ENCODE data around the gene COX18. TPM values are rescaled to one million over a fixed set of nuclear protein-coding genes. Genes with fewer than 3 reads are reported as not detected.

COX18 gene
- polyA plus RNA-seq, 3 donors: 16.7 to 17.7 (median 16.9) TPM

GRCh38 chr4:73053974-73054480 lies 15.5 kb downstream of the COX18 start:
- DNase-seq (ENCODE audit: low read depth in 3 of 3, low spot score in 2 of 3): no peak

GRCh38 chr4:73053076-73053475 lies 16.4 kb downstream of the COX18 start:
- DNase-seq (ENCODE audit: low read depth in 3 of 3, low spot score in 2 of 3): no peak

DNA sequence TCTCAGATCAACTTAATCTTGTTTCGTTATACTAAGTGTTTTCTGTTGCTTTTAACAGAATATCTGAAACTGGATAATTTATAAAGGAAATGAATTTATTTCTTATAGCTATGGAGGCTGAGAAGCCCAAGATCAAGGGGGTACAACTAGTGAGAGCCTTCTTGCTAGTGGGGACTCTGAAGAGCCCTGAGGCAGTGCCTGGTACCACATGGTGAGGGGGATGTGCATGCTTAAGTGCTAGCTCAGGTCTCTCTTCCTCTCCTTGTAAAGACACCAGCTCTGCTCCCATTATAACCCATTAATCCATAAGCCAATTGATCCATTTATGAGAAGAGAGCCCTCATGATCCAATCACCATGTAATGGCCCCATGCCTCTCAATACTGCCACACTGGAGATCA lies 17.9 kb downstream of the COX18 start:
- DNase-seq (ENCODE audit: low read depth in 3 of 3, low spot score in 2 of 3): no peak

- no peak for DNase-seq (ENCODE audit: low read depth in 3 of 3, low spot score in 2 of 3)
Observed at GRCh38 chr4:73045879-73046278, 23.6 kb downstream of the COX18 start.

DNA sequence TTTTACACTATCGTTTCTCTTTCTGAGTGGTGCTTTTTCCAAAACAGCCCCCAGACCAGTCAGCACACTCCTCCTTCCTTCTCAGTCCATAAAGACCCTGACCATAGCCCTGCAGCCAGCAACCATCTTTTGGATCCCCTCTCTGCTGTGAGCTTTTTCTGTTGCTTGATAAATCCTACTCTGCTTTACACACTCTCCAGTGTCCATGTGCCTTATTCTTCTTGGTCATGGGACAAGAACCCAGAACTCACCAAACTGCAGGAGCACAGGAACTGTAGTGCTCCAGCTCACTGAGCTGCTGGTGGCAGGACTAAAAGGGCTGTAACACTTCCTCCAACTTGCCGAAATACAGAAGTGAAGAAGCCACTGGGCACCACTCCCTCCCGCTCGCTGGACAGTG lies 32.5 kb downstream of the COX18 start:
- no peak for DNase-seq (ENCODE audit: low read depth in 3 of 3, low spot score in 2 of 3)

DNA sequence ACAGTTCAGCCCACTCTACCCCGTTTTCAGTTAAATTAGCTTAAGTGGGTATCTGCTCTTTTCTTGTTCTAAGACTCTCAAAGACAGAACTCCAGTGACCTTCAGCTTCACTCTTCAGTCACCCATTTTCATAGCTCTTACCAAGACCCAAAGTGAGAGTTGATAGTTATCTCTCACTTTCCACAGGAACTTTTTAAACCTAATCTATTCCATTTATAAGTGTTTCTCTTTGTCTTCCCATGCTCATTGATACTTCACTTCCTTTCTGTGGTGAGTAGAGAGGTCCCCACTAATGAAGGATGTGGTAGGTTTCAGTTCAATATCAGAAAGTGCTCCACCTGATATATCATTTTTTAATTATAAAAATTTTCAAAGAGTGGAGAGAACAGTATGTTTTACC lies 33.4 kb downstream of the COX18 start:
- no peak for DNase-seq (ENCODE audit: low read depth in 3 of 3, low spot score in 2 of 3)

- DNase-seq (ENCODE audit: low read depth in 3 of 3, low spot score in 2 of 3): no peak
Observed at GRCh38 chr4:73034896-73035295, 34.6 kb downstream of the COX18 start.

DNA sequence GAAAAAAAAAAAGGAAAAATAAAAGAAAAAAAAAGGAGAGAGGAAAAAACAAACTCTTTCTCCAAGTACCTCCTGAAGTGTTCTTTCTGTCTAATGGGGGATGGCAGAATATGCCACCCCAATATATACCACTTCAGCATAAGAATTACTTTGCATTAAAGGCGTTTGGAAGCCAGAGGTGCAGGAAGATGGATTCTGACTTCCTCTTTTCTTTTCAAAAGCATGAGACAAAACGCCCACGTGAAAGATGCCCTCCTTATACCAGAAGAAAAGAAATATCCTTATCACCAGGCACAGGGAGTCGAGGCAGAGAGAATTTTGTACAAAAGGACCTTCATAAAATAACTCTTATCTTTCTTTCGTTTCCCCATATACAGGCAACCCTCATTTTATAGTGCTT lies 40.9 kb downstream of the COX18 start:
- no peak for DNase-seq (ENCODE audit: low read depth in 3 of 3, low spot score in 2 of 3)

DNA sequence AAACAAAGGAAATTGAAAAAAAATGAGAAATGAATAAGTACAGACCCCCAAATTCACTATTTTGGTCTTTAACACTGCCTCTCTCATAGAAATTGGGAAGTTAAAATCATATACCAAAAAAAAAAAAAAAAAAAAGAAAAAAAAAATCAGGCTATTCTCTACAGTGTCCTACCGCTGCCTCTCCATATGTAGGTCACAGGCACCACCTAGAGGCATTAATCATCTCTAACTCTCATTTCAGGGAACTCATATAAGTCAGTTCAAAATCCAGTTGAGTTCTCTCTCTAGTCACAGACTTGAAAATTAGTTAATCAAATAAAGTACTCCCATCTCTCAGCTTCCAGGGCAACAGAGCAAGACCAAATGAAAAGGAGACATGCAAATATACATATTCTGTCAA lies 47.9 kb downstream of the COX18 start:
- DNase-seq (ENCODE audit: low read depth in 3 of 3, low spot score in 2 of 3): no peak

GRCh38 chr4:73019462-73020047 lies 50.0 kb downstream of the COX18 start:
- peak; percentile 18 to 47 (median 37) for DNase-seq (ENCODE audit: low read depth in 3 of 3, low spot score in 2 of 3)

GRCh38 chr4:73018595-73018994 lies 50.9 kb downstream of the COX18 start:
- no peak for DNase-seq (ENCODE audit: low read depth in 3 of 3, low spot score in 2 of 3)

DNA sequence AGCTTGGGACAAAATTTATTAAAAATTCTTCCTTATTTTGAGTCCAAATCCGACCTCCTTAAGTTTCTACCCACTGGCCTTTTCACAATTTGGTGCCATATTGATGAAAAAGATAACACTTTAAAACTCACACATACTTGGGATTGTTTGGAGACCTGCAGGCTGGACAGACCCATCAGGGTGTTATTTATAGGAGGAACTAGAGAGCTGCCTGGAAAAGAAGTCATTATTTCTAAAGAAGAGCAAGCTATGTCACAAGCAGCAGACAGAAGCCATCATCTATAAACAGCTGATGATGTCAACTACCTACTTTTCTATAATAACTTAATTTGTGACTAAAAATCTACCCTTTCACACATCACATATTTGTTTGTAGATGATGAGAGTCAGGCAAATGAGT lies 56.2 kb downstream of the COX18 start:
- DNase-seq (ENCODE audit: low read depth in 3 of 3, low spot score in 2 of 3): no peak

- no peak for DNase-seq (ENCODE audit: low read depth in 3 of 3, low spot score in 2 of 3)
Observed at GRCh38 chr4:73012673-73013072, 56.8 kb downstream of the COX18 start.

GRCh38 chr4:73011629-73011985 lies 57.9 kb downstream of the COX18 start:
- DNase-seq (ENCODE audit: low read depth in 3 of 3, low spot score in 2 of 3): no peak

DNA sequence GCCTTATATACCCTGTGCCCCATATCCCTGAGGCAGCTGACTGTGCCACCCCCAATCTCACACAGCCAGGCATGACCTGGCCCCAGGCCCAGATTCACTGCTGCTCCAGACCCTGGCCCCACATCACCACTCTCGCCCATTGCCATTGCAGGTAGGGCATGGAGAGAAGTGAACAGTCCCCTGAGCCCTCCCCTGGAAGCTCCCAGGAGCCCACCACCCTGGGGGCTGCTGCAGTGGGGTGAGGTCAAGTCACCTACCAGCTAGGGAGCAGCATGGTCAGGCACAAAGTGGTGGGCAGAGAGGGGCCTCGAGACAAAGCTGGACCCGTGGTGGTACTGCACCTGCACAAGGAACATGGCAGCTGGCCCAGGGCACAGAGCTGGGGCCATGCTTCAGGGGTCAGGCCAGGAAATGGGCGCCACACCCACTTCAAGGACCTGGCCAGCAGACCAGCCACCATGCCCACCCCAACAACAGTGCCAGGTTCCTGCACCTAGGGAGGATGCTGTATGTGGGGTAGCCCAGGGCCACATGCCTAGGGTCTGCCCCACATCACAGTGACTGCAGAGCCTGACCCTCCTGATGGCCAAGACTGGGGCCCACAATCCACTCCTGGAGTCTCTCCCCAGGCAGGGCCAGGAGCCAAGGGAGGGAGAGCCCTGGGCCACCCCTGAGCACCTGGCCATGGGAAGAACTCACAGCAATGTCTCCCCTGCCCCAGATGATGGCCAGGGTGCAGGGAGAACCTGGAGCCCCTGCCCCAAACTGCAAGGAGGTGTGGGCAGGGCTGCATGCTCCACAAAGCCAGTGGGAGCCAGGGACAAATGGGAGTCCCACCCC lies 58.5 kb downstream of the COX18 start:
- DNase-seq (ENCODE audit: low read depth in 3 of 3, low spot score in 2 of 3): no peak

- DNase-seq (ENCODE audit: low read depth in 3 of 3, low spot score in 2 of 3): no peak
Observed at GRCh38 chr4:73007526-73008100, 61.9 kb downstream of the COX18 start.

GRCh38 chr4:73006286-73006990 lies 63.1 kb downstream of the COX18 start:
- DNase-seq (ENCODE audit: low read depth in 3 of 3, low spot score in 2 of 3): no peak

GRCh38 chr4:73005514-73005913 lies 64.0 kb downstream of the COX18 start:
- no peak for DNase-seq (ENCODE audit: low read depth in 3 of 3, low spot score in 2 of 3)

Data from right renal cortex interstitium (tissue), 3 donors.